Measurements from ENCODE around the gene MCL1. TPM values are rescaled to one million over a fixed set of nuclear protein-coding genes. Genes with fewer than 3 reads are reported as not detected.

MCL1 gene
- total and polyA plus RNA-seq, 2 donors (not counting 1 experiment from before 2014, with no cell fraction given): 108 to 233 TPM

GRCh38 chr1:150564051-150564991 lies 15.1 kb downstream of the MCL1 start:
- Histone ChIP-seq H3K27me3 (ENCODE audit: control insufficient read depth, insufficient read depth, low read length) (no peaks in the 10 kb centered on the region), H3K4me1 (ENCODE audit: control insufficient read depth, extremely low read depth, insufficient read depth, low read length) (peaks cover 57% of the 10 kb centered on the region), H3K27ac (ENCODE audit: insufficient read depth, low read length) (peak overlapping the region; percentile 100), H3K9ac (ENCODE audit: insufficient read depth, low read length) (no peak overlapping the region), H3K9me3 (ENCODE audit: control insufficient read depth, insufficient read depth, low read depth, low read length) (no peaks in the 10 kb centered on the region), H3K79me2 (ENCODE audit: control insufficient read depth, insufficient read depth, low read length) (peaks cover 35% of the 10 kb centered on the region), H2AFZ (ENCODE audit: low read length) (no peak overlapping the region), H3K36me3 (ENCODE audit: control insufficient read depth, insufficient read depth, low read length) (peaks cover 4% of the 10 kb centered on the region), H3K4me3 (replicated peaks in 1 of 4; ENCODE audit: control extremely low read depth in 1 of 4, insufficient read depth in 1 of 4, low read depth in 3 of 4, low read length in 4 of 4) (no peak overlapping the region), H4K20me1 (ENCODE audit: control insufficient read depth, extremely low read depth, insufficient read depth, low read length) (no peaks in the 10 kb centered on the region), H3K4me2 (ENCODE audit: extremely low read depth, insufficient read depth, low read length) (no peak overlapping the region)
- DNase-seq (ENCODE audit: low read depth in 2 of 2): peak in 1 of 2 donors; percentile 59
- TF ChIP-seq EZH2 (IDR thresholded peaks at IDR 0.05; ENCODE audit: low read length, missing control alignments) (no peak), CTCF (conservative IDR thresholded peaks at IDR 0.05 in 1 of 2, IDR thresholded peaks at IDR 0.05 in 1 of 2; ENCODE audit: low read depth in 1 of 2, low read length in 2 of 2) (no peak)

GRCh38 chr1:150563340-150564038 lies 15.9 kb downstream of the MCL1 start:
- H3K27ac ChIP-seq (ENCODE audit: insufficient read depth, low read length): peak overlapping the region; percentile 100
- H3K27me3 ChIP-seq (ENCODE audit: control insufficient read depth, insufficient read depth, low read length): no peaks in the 10 kb centered on the region
- TF ChIP-seq EZH2 (IDR thresholded peaks at IDR 0.05; ENCODE audit: low read length, missing control alignments): no peak
- TF ChIP-seq CTCF (conservative IDR thresholded peaks at IDR 0.05 in 1 of 2, IDR thresholded peaks at IDR 0.05 in 1 of 2; ENCODE audit: low read depth in 1 of 2, low read length in 2 of 2): no peak
- no peak overlapping the region for H3K4me2 ChIP-seq (ENCODE audit: extremely low read depth, insufficient read depth, low read length)
- peaks cover 4% of the 10 kb centered on the region for H3K36me3 ChIP-seq (ENCODE audit: control insufficient read depth, insufficient read depth, low read length)
- no peaks in the 10 kb centered on the region for H3K9me3 ChIP-seq (ENCODE audit: control insufficient read depth, insufficient read depth, low read depth, low read length)
- H4K20me1 ChIP-seq (ENCODE audit: control insufficient read depth, extremely low read depth, insufficient read depth, low read length): no peaks in the 10 kb centered on the region
- no peak for DNase-seq (ENCODE audit: low read depth in 2 of 2)
- no peak overlapping the region for H2AFZ ChIP-seq (ENCODE audit: low read length)
- peaks cover 35% of the 10 kb centered on the region for H3K79me2 ChIP-seq (ENCODE audit: control insufficient read depth, insufficient read depth, low read length)
- no peak overlapping the region for H3K4me3 ChIP-seq (replicated peaks in 1 of 4; ENCODE audit: control extremely low read depth in 1 of 4, insufficient read depth in 1 of 4, low read depth in 3 of 4, low read length in 4 of 4)
- no peak overlapping the region for H3K9ac ChIP-seq (ENCODE audit: insufficient read depth, low read length)
- peaks cover 51% of the 10 kb centered on the region for H3K4me1 ChIP-seq (ENCODE audit: control insufficient read depth, extremely low read depth, insufficient read depth, low read length)
